Sigmoid colon (tissue), 4 donors: Measurements from ENCODE around the gene GJC2.

Experiments used
- CTCF ChIP-seq, 4 experiments: fragments of 450-650 bp in 3 of 4; fragments of 200-600 bp in 1 of 4; IDR thresholded peaks; one replicate each; pipeline ENCODE4 v1.5.1; 2016 to 2019; ENCODE audit warnings: antibody characterized with exemption in 4 of 4, mild to moderate bottlenecking in 3 of 4, moderate library complexity in 2 of 4
- POLR2A ChIP-seq, 2 donors: fragments of 450-650 bp; IDR thresholded peaks; one replicate each; pipeline ENCODE4 v1.6.1; 2016; ENCODE audit warnings: antibody characterized with exemption in 2 of 2, mild to moderate bottlenecking in 2 of 2, moderate library complexity in 2 of 2
- POLR2AphosphoS5 ChIP-seq, 4 donors: sonication (generic); formaldehyde crosslinking; IDR thresholded peaks; one replicate each; pipeline ENCODE4 v1.6.1; 2017; ENCODE audit warnings: antibody characterized with exemption in 4 of 4

GRCh38 chr1:228106800-228107054 lies 43.0 kb upstream of the GJC2 start:
- TF ChIP-seq POLR2A (IDR thresholded peaks at IDR 0.05) (no peak), CTCF (IDR thresholded peaks at IDR 0.05) (no peak), POLR2AphosphoS5 (IDR thresholded peaks at IDR 0.05) (no peak)
